Smooth muscle cell (in vitro differentiated cells): ENCODE data around the gene ESD. TPM values are rescaled to one million over a fixed set of nuclear protein-coding genes. Genes with fewer than 3 reads are reported as not detected.
"Not testable (repeated sequence)": the region's sequence is repeated elsewhere in the genome, so short reads cannot be mapped to it uniquely, and the experiment has no call there.

Experiments
- DNase-seq: peaks from one replicate; lab custom pipeline; 2025; ENCODE audit not compliant: unreplicated experiment; lab: John Stamatoyannopoulos, UW
- H2AFZ ChIP-seq: fragments of 200-600 bp; sonication (generic); 2 replicates; pipeline ENCODE4 v1.6.0; 2016; ENCODE audit warnings: antibody characterized with exemption, low read depth, mild to moderate bottlenecking
- H3F3A ChIP-seq: fragments of 200-600 bp; sonication (generic); 2 replicates; pipeline ENCODE4 v1.6.0; 2017; ENCODE audit warnings: antibody characterized with exemption, low read depth
- H3K27ac ChIP-seq: fragments of 200-600 bp; sonication (generic); 2 replicates; pipeline ENCODE4 v1.5.1; 2016; ENCODE audit warnings: low read depth, mild to moderate bottlenecking
- H3K27me3 ChIP-seq: fragments of 200-600 bp; sonication (generic); 2 replicates; pipeline ENCODE4 v1.6.1; 2016; ENCODE audit warnings: low read depth, mild to moderate bottlenecking
- H3K36me3 ChIP-seq: fragments of 200-600 bp; sonication (generic); 2 replicates; pipeline ENCODE4 v1.5.1; 2016; ENCODE audit warnings: low read depth
- H3K4me1 ChIP-seq: fragments of 200-600 bp; sonication (generic); 2 replicates; pipeline ENCODE4 v1.5.1; 2016; ENCODE audit warnings: low read depth
- H3K4me2 ChIP-seq: fragments of 200-600 bp; sonication (generic); 2 replicates; pipeline ENCODE4 v1.6.0; 2016; ENCODE audit warnings: mild to moderate bottlenecking
- H3K4me3 ChIP-seq: fragments of 200-600 bp; sonication (generic); 2 replicates; pipeline ENCODE4 v1.5.1; 2016; ENCODE audit warnings: mild to moderate bottlenecking
- H3K79me2 ChIP-seq: fragments of 200-600 bp; sonication (generic); 2 replicates; pipeline ENCODE4 v1.6.0; 2016; ENCODE audit warnings: low read depth, mild to moderate bottlenecking
- H3K9ac ChIP-seq: fragments of 200-600 bp; sonication (generic); 2 replicates; pipeline ENCODE4 v1.6.0; 2016; ENCODE audit warnings: low read depth
- H3K9me3 ChIP-seq: fragments of 200-600 bp; sonication (generic); replicated peaks from 2 replicates; pipeline ENCODE4 v1.5.1; 2016; ENCODE audit warnings: low read depth
- H4K20me1 ChIP-seq: fragments of 200-600 bp; sonication (generic); 2 replicates; pipeline ENCODE4 v1.6.0; 2016; ENCODE audit warnings: low read depth
- WGBS: methylation state at CpG from one replicate; pipeline ENCODE4 v1.1.7; 2016; ENCODE audit warnings: low lambda C conversion rate; 5-methylcytosine and 5-hydroxymethylcytosine counted together
- polyA plus RNA-seq: library from polyadenylated mRNA; unstranded; fragments of >200 nt; fragmentation: Nextera tagmentation; extraction: Ambion mirVana; gene quantifications from 2 replicates; pipeline ENCODE4 v1.2.1, GENCODE V29; 2016
- total RNA-seq: library from RNA; depleted of rRNA; stranded (reverse); fragments of >200 nt; gene quantifications from 2 replicates; pipeline ENCODE4 v1.2.3, GENCODE V29; 2014
- TF ChIP-seq, protein P1 (sequence below): fragments of 200-600 bp; sonication (generic); IDR thresholded peaks from 2 replicates; pipeline ENCODE4 v1.5.1; 2017; ENCODE audit warnings: borderline replicate concordance, mild to moderate bottlenecking, antibody characterized with exemption; ENCODE audit not compliant: insufficient read depth, poor library complexity, severe bottlenecking

The ESD gene
- total and polyA plus RNA-seq, 2 experiments from 2014 or later, result 133 to 142 TPM

DNA sequence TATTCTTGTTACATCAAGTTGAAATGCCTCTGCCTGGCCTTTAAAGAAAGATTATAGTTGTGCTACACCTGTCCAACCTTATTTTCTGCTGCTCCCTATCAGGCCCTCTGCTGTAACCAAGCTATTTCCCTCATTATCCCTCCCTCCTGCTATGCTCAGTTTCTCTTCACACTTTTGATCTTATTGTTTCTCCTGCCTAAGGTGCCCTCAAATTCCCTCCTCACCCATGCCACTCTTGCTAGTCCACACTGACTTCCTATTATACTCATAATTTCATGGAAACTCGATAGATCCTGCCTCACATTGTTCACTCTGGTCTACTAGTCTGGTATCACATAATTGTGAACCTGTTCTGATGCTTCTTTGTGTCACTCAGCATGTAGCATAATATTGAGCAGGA, 19.4 kb upstream of the ESD start:
- 100% methylated on average over 1 of the region's 1 CpG for WGBS
- H2AFZ ChIP-seq, result no peak overlapping the region
- H3K4me3 ChIP-seq, result no peak overlapping the region
- H3K9me3 ChIP-seq, result peaks cover 10% of the 10 kb centered on the region
- H3K9ac ChIP-seq, result no peak overlapping the region
- no peaks in the 10 kb centered on the region for H3K4me1 ChIP-seq
- H3K27me3 ChIP-seq, result no peaks in the 10 kb centered on the region
- H3K4me2 ChIP-seq, result no peak overlapping the region
- H3F3A ChIP-seq, result no peaks in the 10 kb centered on the region
- no peak overlapping the region for H3K27ac ChIP-seq
- TF ChIP-seq, protein P1, sequence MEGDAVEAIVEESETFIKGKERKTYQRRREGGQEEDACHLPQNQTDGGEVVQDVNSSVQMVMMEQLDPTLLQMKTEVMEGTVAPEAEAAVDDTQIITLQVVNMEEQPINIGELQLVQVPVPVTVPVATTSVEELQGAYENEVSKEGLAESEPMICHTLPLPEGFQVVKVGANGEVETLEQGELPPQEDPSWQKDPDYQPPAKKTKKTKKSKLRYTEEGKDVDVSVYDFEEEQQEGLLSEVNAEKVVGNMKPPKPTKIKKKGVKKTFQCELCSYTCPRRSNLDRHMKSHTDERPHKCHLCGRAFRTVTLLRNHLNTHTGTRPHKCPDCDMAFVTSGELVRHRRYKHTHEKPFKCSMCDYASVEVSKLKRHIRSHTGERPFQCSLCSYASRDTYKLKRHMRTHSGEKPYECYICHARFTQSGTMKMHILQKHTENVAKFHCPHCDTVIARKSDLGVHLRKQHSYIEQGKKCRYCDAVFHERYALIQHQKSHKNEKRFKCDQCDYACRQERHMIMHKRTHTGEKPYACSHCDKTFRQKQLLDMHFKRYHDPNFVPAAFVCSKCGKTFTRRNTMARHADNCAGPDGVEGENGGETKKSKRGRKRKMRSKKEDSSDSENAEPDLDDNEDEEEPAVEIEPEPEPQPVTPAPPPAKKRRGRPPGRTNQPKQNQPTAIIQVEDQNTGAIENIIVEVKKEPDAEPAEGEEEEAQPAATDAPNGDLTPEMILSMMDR, result no peak
- no peaks in the 10 kb centered on the region for H3K79me2 ChIP-seq
- no peaks in the 10 kb centered on the region for H3K36me3 ChIP-seq
- H4K20me1 ChIP-seq, result no peaks in the 10 kb centered on the region
- DNase-seq, result no peak

GRCh38 chr13:46812301-46812797, 15.4 kb upstream of the ESD start:
- no peak for DNase-seq
- Histone ChIP-seq H3F3A (no peaks in the 10 kb centered on the region), H3K79me2 (no peaks in the 10 kb centered on the region), H3K27me3 (no peaks in the 10 kb centered on the region), H3K4me2 (no peak overlapping the region), H3K9me3 (peaks cover 10% of the 10 kb centered on the region), H3K9ac (no peak overlapping the region), H3K36me3 (no peaks in the 10 kb centered on the region), H3K4me1 (no peaks in the 10 kb centered on the region), H3K4me3 (no peak overlapping the region), H4K20me1 (no peaks in the 10 kb centered on the region), H3K27ac (no peak overlapping the region), H2AFZ (no peak overlapping the region)
- TF ChIP-seq, protein P1, result no peak

DNA sequence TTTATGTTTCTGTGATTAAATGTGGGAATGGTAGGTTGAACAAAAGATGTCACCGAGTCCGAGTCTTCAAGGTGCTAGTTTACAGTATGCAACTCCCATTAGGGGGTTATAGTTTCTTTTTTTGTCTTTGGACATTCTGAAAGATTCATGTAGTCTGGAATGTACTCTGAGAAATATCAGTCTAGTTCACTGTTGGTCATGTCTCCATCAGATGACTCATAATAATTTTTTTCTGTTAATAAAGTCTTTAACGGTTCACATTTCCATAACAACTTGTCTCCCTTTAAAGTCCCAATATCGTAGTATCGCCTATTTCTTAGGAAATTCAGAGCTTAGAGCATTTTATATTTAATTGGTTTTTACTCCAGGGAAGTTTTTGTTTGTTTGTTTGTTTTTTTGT, 13.5 kb upstream of the ESD start:
- H3K27me3 ChIP-seq, result no peaks in the 10 kb centered on the region

DNA sequence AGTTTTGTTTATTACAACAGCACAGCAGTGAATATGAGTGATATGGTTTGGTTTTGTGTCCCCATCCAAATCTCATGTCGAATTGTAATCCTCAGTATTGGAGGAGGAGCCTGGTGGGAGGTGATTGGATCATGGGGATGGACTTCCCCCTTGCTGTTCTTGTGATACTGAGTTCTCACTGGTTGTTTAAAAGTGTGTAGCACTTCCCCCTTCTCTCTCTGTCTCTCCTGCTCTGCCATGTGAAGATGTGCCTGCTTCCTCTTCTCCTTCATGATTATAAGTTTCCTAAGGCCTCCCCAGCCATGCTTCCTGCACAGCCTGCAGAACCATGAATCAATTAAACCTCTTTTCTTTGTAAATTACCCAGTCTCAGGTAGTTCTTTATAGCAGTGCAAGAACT, 8.0 kb upstream of the ESD start:
- not testable (repeated sequence) for H3K9ac ChIP-seq, DNase-seq, H2AFZ ChIP-seq, H3K4me2 ChIP-seq, H3K36me3 ChIP-seq, H3K27me3 ChIP-seq, H3K4me1 ChIP-seq, H4K20me1 ChIP-seq, H3F3A ChIP-seq, H3K4me3 ChIP-seq, H3K9me3 ChIP-seq, H3K79me2 ChIP-seq
- H3K27ac ChIP-seq, result peak overlapping the region; percentile 40
- WGBS, result 88% methylated on average over 1 of the region's 1 CpG

More for the DNA sequence above, 13.5 kb upstream of the ESD start:
- H3K27ac ChIP-seq, result no peak overlapping the region
- H3K4me3 ChIP-seq, result no peak overlapping the region
- H3K36me3 ChIP-seq, result no peaks in the 10 kb centered on the region
- H3F3A ChIP-seq, result no peaks in the 10 kb centered on the region
- H3K9me3 ChIP-seq, result peaks cover 10% of the 10 kb centered on the region
- no peak overlapping the region for H3K4me2 ChIP-seq
- H3K4me1 ChIP-seq, result no peaks in the 10 kb centered on the region
- no peak overlapping the region for H3K9ac ChIP-seq
- no peak overlapping the region for H2AFZ ChIP-seq
- DNase-seq, result no peak
- no peaks in the 10 kb centered on the region for H3K79me2 ChIP-seq
- no peaks in the 10 kb centered on the region for H4K20me1 ChIP-seq
- 95% methylated on average over 5 of the region's 5 CpGs for WGBS
- TF ChIP-seq, protein P1, result no peak
